ENCODE measurements around the gene HEXIM2. TPM values are rescaled to one million over a fixed set of nuclear protein-coding genes. Genes with fewer than 3 reads are reported as not detected.
A peak's percentile ranks its signal among the peaks of the same experiment; 100 is the strongest.

HEXIM2 gene
- total RNA-seq, 2 donors from 2014 or later: 12.9 to 13.1 TPM

DNA sequence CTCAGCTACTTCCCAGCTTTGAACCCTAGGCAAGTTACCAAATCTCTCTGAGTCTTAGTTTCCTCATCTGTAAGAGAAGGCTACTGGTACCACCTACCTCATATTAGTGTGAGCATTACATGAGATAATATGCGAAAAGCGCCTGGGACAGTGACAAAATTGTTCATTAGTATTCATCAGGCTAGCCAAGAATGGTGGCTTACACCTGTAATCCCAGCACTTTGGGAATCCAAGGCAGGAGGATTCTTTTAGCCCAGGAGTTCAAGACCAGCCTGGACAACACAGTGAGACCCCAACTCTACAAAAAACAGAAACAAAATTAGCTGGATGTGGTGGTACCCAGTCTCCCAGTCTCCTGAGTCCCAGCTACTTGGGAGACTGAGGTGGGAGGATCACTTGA lies 32.7 kb upstream of the HEXIM2 start:
- no peaks in the 10 kb centered on the region for H3K27me3 ChIP-seq (ENCODE audit: control insufficient read depth, insufficient read depth, low read length, poor library complexity, severe bottlenecking)
- 94 to 100% methylated on average over 2 of the region's 2 CpGs for WGBS, 2 experiments (ENCODE audit: insufficient coverage in 1 of 2, insufficient read length in 1 of 2)
- Mint-ChIP-seq H3K36me3 (ENCODE audit: low read depth) (peaks cover 2% of the 10 kb centered on the region), H3K9me3 (no peaks in the 10 kb centered on the region), H3K27me3 (ENCODE audit: insufficient read depth) (no peaks in the 10 kb centered on the region), H3K4me1 (peaks cover 20% of the 10 kb centered on the region), H3K4me3 (no peak overlapping the region), H3K27ac (no peak overlapping the region)
- H3K4me1 ChIP-seq (ENCODE audit: control insufficient read depth, insufficient read depth, low read length): peaks cover 11% of the 10 kb centered on the region
- H3K9ac ChIP-seq (ENCODE audit: extremely low read depth, low read length, poor library complexity, severe bottlenecking): no peak overlapping the region
- no peaks in the 10 kb centered on the region for H3K36me3 ChIP-seq (ENCODE audit: control insufficient read depth, insufficient read depth, low read length)
- DNase-seq: no peak
- TF ChIP-seq, protein P1, sequence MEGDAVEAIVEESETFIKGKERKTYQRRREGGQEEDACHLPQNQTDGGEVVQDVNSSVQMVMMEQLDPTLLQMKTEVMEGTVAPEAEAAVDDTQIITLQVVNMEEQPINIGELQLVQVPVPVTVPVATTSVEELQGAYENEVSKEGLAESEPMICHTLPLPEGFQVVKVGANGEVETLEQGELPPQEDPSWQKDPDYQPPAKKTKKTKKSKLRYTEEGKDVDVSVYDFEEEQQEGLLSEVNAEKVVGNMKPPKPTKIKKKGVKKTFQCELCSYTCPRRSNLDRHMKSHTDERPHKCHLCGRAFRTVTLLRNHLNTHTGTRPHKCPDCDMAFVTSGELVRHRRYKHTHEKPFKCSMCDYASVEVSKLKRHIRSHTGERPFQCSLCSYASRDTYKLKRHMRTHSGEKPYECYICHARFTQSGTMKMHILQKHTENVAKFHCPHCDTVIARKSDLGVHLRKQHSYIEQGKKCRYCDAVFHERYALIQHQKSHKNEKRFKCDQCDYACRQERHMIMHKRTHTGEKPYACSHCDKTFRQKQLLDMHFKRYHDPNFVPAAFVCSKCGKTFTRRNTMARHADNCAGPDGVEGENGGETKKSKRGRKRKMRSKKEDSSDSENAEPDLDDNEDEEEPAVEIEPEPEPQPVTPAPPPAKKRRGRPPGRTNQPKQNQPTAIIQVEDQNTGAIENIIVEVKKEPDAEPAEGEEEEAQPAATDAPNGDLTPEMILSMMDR (conservative IDR thresholded peaks at IDR 0.05): no peak
- no peak overlapping the region for H3K4me3 ChIP-seq (ENCODE audit: low read length)
- no peak overlapping the region for H3K27ac ChIP-seq (ENCODE audit: low read depth, low read length)
- no peaks in the 10 kb centered on the region for H3K9me3 ChIP-seq (ENCODE audit: control insufficient read depth, low read length)

DNA sequence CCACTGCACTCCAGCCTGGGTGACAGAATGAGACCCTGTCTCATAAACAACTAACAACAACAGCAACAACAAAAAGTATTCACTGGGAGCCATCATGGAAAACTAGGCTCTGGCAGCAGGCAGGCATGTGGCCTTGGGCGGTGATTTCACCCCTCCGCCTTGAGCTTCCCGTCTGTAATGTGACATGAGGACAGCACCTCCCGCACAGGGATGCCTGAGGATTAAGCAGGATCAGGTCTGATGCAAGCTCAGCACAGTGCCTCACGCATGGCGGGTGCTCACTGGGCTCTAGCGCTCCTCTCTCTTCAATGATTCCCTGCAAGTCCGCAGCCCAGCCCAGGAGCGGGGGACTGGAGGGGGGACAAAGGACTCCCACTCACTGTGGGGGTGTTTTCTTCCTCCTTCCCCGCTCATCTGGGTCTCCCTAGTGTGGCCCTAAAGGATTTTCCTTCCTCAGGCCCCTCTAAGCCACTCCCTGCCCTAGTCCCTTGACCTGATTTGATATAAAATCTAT lies 32.2 kb upstream of the HEXIM2 start:
- Histone ChIP-seq H3K9me3 (ENCODE audit: control insufficient read depth, low read length) (no peaks in the 10 kb centered on the region), H3K4me1 (ENCODE audit: control insufficient read depth, insufficient read depth, low read length) (peaks cover 11% of the 10 kb centered on the region), H3K27ac (ENCODE audit: low read depth, low read length) (no peak overlapping the region), H3K27me3 (ENCODE audit: control insufficient read depth, insufficient read depth, low read length, poor library complexity, severe bottlenecking) (no peaks in the 10 kb centered on the region), H3K9ac (ENCODE audit: extremely low read depth, low read length, poor library complexity, severe bottlenecking) (peak overlapping the region; percentile 30), H3K36me3 (ENCODE audit: control insufficient read depth, insufficient read depth, low read length) (no peaks in the 10 kb centered on the region), H3K4me3 (ENCODE audit: low read length) (no peak overlapping the region)
- Mint-ChIP-seq H3K36me3 (ENCODE audit: low read depth) (peaks cover 2% of the 10 kb centered on the region), H3K4me1 (peaks cover 20% of the 10 kb centered on the region), H3K4me3 (no peak overlapping the region), H3K9me3 (no peaks in the 10 kb centered on the region), H3K27me3 (ENCODE audit: insufficient read depth) (no peaks in the 10 kb centered on the region), H3K27ac (no peak overlapping the region)
- TF ChIP-seq, protein P1 (conservative IDR thresholded peaks at IDR 0.05): no peak
- peak; percentile 82 for DNase-seq
- WGBS, 2 experiments (ENCODE audit: insufficient coverage in 1 of 2, insufficient read length in 1 of 2): 80 to 86% methylated on average over 4 to 10 of the region's 10 CpGs

DNA sequence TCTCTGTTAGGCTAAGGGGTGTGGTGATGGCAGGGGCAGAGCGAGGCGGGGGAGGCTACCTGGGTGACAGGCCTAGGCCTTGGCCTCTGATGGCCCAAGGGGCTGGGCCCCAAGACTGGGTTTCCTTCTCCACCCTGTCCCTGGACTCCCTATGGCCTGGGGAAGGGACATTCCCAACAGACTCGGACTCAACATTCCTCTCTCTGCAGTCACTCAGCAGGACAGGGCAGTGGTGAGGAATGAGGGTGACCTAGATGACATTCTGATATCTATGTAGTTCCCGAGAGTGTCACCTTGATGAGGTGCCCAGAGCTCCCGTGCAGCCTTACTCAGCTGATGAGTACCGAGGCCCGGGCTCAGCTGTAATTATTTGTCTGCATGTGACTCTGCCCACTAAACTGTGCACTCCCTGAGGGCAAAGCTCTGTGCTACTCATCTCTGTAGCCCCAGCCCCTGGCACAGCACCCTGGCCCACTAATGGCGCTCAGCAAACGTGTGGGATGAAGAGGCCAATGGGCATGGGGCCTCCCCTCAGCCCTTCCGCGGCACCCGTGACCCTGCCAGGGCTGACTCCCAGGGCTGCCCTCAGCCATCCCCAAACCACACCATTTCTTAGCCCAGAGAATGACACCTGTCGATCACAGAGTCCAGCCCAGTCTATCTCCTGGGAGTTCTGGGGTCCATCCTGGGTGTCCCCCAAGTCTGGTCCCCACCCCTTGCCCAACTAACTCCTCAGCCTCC lies 31.6 kb upstream of the HEXIM2 start:
- Mint-ChIP-seq H3K27me3 (ENCODE audit: insufficient read depth) (no peaks in the 10 kb centered on the region), H3K4me3 (no peak overlapping the region), H3K4me1 (peaks cover 20% of the 10 kb centered on the region), H3K36me3 (ENCODE audit: low read depth) (no peaks in the 10 kb centered on the region), H3K27ac (no peak overlapping the region), H3K9me3 (no peaks in the 10 kb centered on the region)
- Histone ChIP-seq H3K27ac (ENCODE audit: low read depth, low read length) (no peak overlapping the region), H3K9ac (ENCODE audit: extremely low read depth, low read length, poor library complexity, severe bottlenecking) (peak overlapping the region; percentile 30), H3K4me1 (ENCODE audit: control insufficient read depth, insufficient read depth, low read length) (peaks cover 11% of the 10 kb centered on the region), H3K27me3 (ENCODE audit: control insufficient read depth, insufficient read depth, low read length, poor library complexity, severe bottlenecking) (no peaks in the 10 kb centered on the region), H3K36me3 (ENCODE audit: control insufficient read depth, insufficient read depth, low read length) (no peaks in the 10 kb centered on the region), H3K4me3 (ENCODE audit: low read length) (no peak overlapping the region), H3K9me3 (ENCODE audit: control insufficient read depth, low read length) (no peaks in the 10 kb centered on the region)
- peak; percentile 57 for DNase-seq
- WGBS, 2 experiments (ENCODE audit: insufficient coverage in 1 of 2, insufficient read length in 1 of 2): 88 to 95% methylated on average over 13 of the region's 13 CpGs
- TF ChIP-seq, protein P1 (conservative IDR thresholded peaks at IDR 0.05): no peak

Data from endodermal cell (in vitro differentiated cells).